Measurements from ENCODE around the gene OR8D4.

OR8D4 gene

DNA sequence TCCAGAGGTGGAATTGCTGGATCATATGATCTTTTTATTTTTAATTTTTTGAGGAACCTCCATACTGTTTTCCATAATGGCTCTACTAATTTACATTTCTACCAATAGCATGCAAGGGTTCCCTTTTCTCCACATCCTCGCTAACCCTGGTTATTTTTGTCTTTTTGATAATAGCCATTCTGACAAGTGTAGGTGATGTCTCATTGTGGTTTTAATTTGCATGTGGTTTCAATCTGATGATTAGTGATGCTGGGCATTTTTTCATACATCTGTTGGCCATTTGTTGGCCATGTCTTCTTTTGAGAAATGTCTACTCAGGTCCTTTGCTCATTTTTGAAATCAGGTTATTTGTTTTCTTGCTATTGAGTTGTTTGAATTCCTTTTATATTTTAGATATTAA, 22.1 kb downstream of the OR8D4 start:
- TF ChIP-seq, protein P1, sequence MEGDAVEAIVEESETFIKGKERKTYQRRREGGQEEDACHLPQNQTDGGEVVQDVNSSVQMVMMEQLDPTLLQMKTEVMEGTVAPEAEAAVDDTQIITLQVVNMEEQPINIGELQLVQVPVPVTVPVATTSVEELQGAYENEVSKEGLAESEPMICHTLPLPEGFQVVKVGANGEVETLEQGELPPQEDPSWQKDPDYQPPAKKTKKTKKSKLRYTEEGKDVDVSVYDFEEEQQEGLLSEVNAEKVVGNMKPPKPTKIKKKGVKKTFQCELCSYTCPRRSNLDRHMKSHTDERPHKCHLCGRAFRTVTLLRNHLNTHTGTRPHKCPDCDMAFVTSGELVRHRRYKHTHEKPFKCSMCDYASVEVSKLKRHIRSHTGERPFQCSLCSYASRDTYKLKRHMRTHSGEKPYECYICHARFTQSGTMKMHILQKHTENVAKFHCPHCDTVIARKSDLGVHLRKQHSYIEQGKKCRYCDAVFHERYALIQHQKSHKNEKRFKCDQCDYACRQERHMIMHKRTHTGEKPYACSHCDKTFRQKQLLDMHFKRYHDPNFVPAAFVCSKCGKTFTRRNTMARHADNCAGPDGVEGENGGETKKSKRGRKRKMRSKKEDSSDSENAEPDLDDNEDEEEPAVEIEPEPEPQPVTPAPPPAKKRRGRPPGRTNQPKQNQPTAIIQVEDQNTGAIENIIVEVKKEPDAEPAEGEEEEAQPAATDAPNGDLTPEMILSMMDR (conservative IDR thresholded peaks at IDR 0.05; ENCODE audit: low read depth, low read length): no peak
- no peak overlapping the region for H3K4me3 ChIP-seq (ENCODE audit: low read length)
- no peak for DNase-seq (ENCODE audit: low read depth)

DNA sequence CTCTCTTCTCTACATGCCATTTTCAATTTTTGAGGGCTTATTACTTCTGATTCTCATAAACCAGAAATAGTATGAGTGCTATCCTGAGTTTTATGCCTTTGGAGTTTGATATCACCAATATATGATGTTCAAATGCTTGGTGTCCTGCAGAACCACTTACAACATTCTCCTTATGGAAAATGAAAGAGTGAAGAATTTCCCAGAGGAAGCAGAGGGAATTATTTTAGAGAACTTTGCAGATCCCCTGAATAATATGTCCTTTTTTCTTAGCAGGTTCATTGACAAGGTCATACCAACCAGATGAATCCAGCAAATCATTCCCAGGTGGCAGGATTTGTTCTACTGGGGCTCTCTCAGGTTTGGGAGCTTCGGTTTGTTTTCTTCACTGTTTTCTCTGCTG, 37.4 kb downstream of the OR8D4 start, which contains the start of gene OR4D5:
TSS of gene OR4D5 (plus strand) at position 301 of the 400 bp plus-strand sequence. CDS start at position 301, 0 bp downstream.
- DNase-seq (ENCODE audit: low read depth): no peak

DNA sequence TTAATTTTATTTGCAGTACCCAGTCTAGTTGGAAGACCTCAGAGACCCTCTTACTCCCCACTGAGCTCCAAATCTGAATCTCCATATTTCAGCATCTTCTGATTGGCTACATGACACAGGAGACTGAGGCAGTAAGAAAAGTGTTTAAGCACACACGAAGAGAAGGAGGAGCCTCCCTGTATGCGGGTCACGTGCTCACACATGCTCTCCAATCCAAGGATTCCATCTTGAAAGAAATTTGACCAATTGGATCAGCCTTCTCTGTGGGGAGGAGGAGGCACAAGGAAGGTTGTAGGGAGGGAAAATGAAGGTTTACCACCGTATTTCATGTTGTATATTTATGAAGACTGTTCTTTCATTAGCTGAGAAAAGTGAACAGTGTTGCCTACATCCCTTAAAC, 40.4 kb downstream of the OR8D4 start:
- TF ChIP-seq, protein P1 (conservative IDR thresholded peaks at IDR 0.05; ENCODE audit: low read depth, low read length): no peak
- H3K4me3 ChIP-seq (ENCODE audit: low read length): no peak overlapping the region
- DNase-seq (ENCODE audit: low read depth): no peak

More for the DNA sequence above, 37.4 kb downstream of the OR8D4 start, which contains the start of gene OR4D5:
- no peak within 1 kb of the TSS for H3K4me3 ChIP-seq (ENCODE audit: low read length)
- TF ChIP-seq, protein P1 (conservative IDR thresholded peaks at IDR 0.05; ENCODE audit: low read depth, low read length): no peak

DNA sequence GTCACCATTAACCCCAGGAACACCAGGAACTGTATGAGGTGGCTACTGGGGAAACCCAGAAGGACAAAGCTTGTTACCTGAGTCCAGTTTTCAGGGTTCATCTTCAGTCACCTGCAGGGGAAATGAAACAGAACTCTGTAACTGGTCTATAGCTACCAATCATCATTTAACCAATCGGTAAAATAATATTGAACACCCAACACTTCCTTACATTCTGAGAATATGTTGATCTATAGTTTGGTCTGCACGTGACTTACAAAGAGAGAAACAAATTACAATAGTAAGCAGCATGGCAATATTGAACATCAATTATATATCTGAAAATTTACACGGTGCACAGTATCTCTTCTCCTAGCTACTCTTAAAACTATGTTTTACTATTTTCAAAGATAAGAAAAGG, 41.8 kb downstream of the OR8D4 start, which contains the start of gene OR6T1:
TSS of gene OR6T1 (minus strand) at position 101 of the 400 bp plus-strand sequence. CDS start at position 101, 0 bp downstream.
- H3K4me3 ChIP-seq (ENCODE audit: low read length): no peak within 1 kb of the TSS
- TF ChIP-seq, protein P1 (conservative IDR thresholded peaks at IDR 0.05; ENCODE audit: low read depth, low read length): no peak
- no peak for DNase-seq (ENCODE audit: low read depth)

DNA sequence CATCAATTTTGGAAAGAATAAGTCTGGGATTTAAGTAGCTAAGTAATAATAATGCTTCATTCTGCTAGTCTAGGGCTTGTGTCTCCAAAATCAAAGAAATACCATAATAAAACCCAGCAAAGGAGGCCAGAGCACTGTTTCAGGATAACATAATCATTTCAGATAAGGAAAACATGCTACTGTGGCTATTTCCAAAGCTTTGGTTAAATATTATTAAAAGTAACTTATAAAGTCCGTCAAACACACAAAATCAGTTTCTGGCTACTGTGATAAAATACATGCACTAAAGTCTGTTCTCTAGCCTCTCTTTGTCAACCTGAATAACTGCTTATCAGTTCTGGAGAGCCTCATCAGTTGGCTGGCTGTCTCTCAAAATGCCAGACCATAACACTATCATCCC, 43.2 kb downstream of the OR8D4 start:
- TF ChIP-seq, protein P1 (conservative IDR thresholded peaks at IDR 0.05; ENCODE audit: low read depth, low read length): no peak
- no peak overlapping the region for H3K4me3 ChIP-seq (ENCODE audit: low read length)
- no peak for DNase-seq (ENCODE audit: low read depth)

DNA sequence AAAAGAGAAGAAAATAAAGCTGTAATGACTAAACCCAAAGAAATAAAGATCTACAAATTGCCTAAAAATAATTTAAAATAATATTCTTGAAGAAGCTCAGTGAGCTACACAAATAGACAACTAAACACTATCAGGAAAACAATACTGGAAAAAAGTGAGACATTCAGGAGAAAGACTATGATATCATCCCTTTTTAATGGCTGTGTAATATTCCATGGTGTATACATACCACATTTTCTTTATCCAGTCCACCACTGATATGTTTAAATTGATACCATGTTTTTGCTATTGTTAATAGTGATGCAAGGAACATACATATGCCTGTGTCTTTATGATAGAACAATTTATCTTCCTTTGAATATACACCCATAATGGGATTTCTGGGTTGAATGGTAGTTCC, 54.8 kb downstream of the OR8D4 start:
- TF ChIP-seq, protein P1 (conservative IDR thresholded peaks at IDR 0.05; ENCODE audit: low read depth, low read length): no peak
- H3K4me3 ChIP-seq (ENCODE audit: low read length): no peak overlapping the region
- no peak for DNase-seq (ENCODE audit: low read depth)
